HG03159 (cell line): ENCODE data around the gene WDR33.

Source experiments
- ATAC-seq: cut with Tn5 transposase; IDR thresholded peaks from one replicate; pipeline ENCODE4 v1.9.1; 2021; ENCODE audit warnings: mild to moderate bottlenecking, moderate library complexity; ENCODE audit not compliant: unreplicated experiment

The WDR33 gene

GRCh38 chr2:127674241-127675209, 136.4 kb downstream of the WDR33 start:
- ATAC-seq: no peak

- ATAC-seq: no peak
Observed at GRCh38 chr2:127673291-127674069, 137.5 kb downstream of the WDR33 start.

- no peak for ATAC-seq
Observed at GRCh38 chr2:127672341-127673224, 138.4 kb downstream of the WDR33 start.

GRCh38 chr2:127671557-127672302, 139.2 kb downstream of the WDR33 start:
- no peak for ATAC-seq

GRCh38 chr2:127670957-127671290, 140.0 kb downstream of the WDR33 start:
- ATAC-seq: no peak

- no peak for ATAC-seq
Observed at GRCh38 chr2:127670055-127670956, 140.7 kb downstream of the WDR33 start.

GRCh38 chr2:127669056-127669455, 141.9 kb downstream of the WDR33 start:
- ATAC-seq: no peak

GRCh38 chr2:127665267-127665893, 145.6 kb downstream of the WDR33 start:
- ATAC-seq: no peak

GRCh38 chr2:127664895-127665225, 146.1 kb downstream of the WDR33 start:
- ATAC-seq: no peak

- no peak for ATAC-seq
Observed at GRCh38 chr2:127664065-127664894, 146.7 kb downstream of the WDR33 start.

- no peak for ATAC-seq
Observed at GRCh38 chr2:127663566-127664064, 147.4 kb downstream of the WDR33 start.

- ATAC-seq: no peak
Observed at GRCh38 chr2:127662937-127663565, 147.9 kb downstream of the WDR33 start.

- no peak for ATAC-seq
Observed at GRCh38 chr2:127661949-127662510, 148.9 kb downstream of the WDR33 start.

- ATAC-seq: no peak
Observed at GRCh38 chr2:127661072-127661649, 149.8 kb downstream of the WDR33 start.

GRCh38 chr2:127660291-127660578, 150.7 kb downstream of the WDR33 start:
- ATAC-seq: no peak

GRCh38 chr2:127659408-127660290, 151.3 kb downstream of the WDR33 start:
- ATAC-seq: no peak
